HG03575 (cell line): Measurements from ENCODE around the gene CTNNA2.

Experiments used
- ATAC-seq: cut with Tn5 transposase; IDR thresholded peaks from one replicate; pipeline ENCODE4 v1.9.1; 2021; ENCODE audit not compliant: unreplicated experiment, insufficient number of reproducible peaks, low FRiP score; ENCODE audit errors: extremely low read depth

CTNNA2 gene

DNA sequence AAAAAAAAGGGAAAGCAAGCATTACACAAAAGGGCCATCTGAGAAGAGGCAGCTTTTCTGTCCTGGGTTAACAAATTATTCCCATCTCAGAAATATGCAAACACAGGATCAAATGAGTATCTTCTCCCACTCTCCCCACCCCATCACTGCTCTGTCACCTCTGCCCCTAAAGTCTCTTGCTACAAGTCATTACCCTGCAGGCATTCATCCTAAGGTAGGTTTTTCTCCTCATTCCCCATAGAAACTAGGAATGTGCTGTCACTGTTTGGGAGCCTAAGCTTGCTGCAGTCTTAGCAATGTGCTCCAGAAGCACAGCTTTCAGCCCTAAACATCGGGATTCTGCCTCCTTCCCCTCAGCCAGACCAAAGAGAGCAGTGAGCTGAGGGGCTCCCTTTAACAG is 788.1 kb downstream of the CTNNA2 start:
- no peak for ATAC-seq

DNA sequence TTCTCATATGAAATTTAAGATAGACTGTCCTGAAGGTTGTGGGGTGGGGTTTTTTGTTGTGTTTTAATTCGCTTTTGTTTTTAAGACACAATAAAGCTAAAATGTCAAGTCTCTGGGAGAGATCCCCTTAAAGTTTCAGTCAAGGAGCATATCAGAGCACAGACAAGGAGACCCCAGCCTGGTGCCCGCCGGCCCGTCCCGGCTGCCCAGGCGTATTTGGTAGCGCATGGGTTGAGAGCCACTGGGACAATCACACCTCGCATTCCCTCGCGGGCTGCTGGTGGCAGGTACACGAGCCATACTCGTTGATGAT is 789.1 kb downstream of the CTNNA2 start:
- no peak for ATAC-seq

DNA sequence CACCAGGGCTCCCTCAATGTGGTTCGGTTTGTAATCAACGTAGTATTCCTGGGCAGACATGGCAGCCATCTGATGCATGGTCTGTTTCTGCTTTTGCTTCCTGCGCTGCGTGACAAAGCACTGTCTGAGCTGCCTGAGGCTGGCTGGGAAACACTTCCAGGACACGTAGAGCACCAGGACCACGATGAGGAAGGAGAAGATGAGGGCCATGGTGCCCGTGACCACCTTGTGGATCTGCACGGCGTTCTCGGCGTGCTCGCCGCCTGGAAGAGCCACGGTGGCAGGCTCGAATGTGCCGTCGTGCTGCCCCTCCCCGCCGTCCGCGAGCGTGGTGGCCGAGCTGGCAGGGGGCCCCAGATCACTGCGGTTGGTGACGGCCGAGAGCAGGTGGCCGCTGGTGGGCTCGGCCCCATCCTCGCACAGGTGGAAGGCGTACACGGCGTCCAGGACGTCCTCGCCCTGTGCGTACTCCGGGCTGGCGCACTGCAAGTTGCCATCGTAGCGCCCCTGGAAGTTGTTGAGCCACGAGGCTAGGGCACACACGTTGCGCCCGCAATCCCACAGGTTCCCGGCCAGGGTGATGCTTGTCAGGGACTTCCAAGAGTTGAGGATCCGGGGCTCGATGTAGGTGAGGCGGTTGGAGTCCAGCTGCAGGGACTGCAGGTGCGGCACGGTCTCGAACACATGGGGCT is 789.6 kb downstream of the CTNNA2 start:
- ATAC-seq: no peak

DNA sequence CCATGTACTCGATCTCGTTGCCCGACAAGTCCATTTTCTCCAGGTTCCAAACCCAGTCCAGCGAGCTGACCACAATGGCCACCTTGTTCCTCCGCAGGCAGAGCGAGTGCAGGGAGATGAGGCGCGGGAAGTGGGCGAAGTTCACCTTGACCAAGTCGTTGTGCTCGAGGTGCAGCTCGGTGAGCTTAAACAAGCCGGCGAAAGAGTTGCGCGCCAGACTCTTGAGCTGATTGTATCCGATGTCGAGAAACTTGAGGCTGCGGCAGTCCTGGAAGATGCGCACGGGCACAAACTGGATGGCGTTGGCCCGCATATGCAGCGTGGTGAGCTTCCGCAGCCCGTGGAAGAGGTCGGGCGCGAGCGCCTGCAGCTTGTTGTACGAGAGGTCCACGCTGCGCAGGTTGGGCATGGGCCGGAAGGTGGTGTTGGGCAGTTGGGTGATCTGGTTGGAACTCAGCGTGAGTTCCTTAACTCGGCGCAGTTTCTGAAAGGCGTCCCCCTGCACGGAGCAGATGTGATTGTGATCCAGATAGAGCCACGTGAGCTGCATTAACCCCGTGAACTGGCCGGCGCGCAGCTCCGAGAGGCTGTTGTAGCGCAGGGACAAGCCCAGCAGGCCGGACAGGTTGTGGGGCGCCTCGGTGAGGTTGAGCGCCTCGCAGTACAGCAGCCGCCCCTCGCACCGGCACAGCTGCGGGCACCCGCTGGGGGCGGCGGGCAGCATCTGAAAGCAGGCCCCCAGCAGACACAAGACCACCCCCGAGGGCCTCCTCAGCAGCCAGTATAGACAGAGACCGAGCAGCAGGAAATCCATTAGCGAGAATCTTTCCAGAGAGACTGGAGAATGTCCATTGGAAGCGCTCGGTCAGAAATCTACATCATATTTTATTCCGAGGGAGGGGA is 790.4 kb downstream of the CTNNA2 start:
- ATAC-seq: no peak

DNA sequence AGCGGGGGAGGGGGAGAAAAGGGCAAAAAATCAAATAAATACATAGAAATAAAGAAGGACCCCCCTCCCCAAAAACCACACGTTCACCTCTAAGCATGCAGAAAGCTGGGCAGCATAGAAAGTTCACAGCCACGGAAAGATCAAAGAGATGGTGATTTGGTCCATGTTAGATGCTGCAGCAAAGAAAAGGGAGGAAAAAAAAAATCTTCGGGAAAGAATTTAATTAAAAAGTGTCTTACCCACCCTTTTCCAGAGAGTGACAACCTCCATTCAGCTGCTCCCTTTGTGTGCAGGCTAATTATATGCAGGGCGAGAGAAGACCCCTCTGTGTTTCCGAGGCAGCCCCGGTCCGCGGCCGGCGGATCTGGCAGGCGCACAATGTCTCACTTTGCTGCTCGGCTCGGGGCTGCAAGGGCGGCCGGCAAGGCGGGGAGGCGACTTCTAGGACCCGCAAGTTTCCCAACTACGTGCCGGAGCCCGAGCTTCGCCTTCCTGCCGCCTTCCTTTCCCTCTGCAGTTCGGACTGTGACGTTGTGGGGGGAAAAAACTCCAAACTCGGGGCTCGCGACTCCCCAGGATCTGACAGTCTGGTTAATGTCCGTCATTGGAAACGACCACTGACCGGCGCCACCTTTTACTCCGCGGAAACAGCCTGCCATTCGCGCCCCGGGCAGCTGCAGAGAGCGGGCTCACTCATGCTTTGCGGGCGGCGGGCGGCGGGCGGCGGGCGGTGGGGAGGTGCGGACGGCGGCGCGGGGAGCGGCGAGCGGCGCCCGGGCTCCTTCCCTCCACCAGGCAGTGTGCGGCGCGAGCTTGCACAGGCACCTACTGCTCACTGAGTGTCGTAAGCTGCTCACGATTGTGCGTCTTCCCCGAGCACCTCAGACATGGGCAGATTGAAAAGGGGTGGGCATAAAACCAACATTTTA is 791.3 kb downstream of the CTNNA2 start, which contains the start of gene LRRTM1:
LRRTM1 (minus strand) TSS at position 844 of the 929 bp plus-strand sequence. CDS start 933 bp downstream, outside the sequence.
- ATAC-seq: no peak

DNA sequence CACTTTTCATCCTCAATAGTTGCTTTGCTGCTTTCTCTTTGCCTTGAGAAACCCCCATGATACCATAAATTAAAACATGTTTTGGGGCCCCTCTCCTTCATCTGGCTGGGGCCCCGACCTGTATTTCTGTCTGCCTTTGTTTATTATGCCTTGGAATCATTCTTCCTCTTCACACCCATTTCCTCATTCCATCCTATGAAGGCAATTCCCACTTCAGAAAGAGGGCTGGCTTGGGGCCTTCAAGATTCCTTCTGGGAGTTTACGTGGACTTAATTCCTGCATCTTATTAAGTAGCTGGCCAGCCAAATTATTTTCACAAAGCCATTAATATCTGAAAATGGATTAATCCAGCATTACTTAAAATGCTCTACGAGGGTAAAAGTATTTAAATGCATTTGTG is 798.5 kb downstream of the CTNNA2 start:
- ATAC-seq: no peak

DNA sequence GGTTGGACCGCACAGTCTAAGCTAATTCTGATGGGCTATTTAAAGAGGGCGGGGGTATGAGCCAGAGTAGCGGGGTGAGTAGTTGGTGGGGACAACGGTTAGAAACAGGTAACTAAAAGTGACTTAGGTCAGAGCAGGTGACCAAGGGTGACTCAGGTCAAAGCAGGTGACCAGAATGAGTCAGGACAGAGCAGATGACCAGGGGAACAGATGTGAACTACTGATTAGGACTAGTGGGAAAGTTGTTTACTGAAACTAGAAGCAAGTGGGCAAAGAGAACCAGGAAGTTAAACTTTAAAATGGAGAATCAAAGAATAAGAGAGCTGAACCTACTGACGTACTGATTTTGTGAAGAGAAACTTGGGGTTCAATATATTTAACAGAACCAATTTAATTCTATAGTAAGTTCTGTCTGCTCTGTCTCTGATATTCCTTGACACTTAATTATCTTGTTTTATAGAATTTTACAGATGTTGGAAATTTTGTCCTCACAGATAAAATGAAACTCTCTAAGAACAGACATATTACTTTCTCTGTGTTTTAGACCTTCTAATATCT is 799.5 kb downstream of the CTNNA2 start:
- no peak for ATAC-seq

DNA sequence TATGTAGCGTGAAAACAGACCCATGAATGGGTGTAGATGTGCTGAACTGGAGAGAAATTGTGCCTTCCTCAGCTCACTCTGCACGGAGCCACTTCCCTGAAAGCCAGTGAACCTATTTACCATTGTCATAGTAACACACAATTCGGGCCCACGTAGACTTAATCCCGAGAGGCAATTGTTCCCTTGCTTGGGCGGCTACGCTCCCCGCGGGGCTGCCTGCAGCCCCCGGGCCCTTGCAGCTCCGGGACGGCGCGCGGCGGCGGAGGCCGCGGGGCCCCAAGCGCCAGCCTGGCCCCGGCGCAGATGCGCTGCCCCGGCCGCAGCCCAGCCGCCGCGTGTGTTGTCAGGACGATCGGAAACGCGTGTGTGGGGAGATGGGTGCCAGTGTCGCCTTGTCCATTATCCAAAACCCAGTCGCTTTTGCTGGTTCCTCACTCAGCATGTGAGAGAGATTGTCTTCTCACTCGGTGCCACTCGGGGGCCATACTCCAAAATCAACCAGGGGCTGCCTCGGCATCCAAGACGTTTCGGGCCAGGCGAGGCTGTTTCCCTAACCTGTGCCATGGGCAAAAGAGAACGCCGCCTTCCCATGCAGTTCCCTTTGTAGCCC is 809.6 kb downstream of the CTNNA2 start:
- no peak for ATAC-seq

DNA sequence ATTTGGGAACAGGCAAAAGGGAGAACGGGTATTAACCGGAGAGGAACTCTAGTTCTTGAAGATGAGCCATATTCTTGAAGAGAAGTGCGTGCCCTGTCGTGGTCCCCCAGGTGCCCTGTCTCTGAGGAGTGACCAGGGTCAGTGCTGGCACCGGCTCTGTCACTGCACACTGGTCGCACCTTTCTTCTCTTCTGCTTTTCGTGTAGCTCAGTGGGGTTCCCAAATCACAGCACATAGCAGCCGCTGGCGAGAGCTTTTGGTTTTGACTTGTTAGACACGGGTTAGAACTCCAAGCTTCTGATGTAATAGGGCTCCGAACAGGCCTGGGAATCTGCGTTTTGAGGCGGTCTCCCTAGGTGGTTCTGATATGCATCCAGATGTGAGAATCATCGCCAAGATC is 810.1 kb downstream of the CTNNA2 start:
- no peak for ATAC-seq

DNA sequence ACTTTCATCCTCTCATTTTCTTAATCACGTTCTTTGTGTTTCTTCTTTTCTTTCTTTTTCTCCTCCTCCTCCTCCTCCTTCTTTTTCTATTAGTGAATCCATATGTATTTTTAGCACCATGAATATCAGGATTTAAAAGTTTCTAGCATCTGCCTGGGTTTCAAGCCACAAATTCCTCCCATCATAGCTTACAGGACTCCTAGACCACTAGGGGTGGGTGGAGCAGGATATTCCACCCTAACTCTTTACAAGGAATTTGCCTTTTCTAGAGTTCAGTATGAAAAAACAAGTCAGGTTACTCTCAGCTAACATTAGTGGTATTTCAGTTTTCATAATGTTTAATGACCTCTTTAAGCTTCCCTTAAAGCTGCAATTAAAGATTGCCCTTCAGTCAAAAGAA is 810.8 kb downstream of the CTNNA2 start:
- ATAC-seq: no peak

DNA sequence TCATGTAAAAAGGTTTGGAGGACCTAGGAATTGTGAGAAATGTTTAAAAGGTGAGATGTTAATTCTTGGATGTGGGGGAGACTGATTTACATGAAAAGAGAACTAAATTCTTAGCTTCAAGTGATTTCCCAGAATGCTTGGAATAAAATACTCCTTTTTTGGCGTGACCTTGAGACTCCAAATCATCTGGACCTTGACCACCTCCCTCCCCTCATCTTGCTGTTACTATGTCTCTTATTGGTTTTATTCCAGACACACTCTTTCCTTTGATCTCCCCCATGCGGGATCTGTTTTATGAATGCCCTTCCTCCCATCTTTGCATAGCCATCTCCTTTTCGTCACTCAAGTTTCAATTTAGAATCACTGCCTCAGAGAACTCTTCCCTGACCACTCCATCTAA is 811.7 kb downstream of the CTNNA2 start:
- no peak for ATAC-seq

DNA sequence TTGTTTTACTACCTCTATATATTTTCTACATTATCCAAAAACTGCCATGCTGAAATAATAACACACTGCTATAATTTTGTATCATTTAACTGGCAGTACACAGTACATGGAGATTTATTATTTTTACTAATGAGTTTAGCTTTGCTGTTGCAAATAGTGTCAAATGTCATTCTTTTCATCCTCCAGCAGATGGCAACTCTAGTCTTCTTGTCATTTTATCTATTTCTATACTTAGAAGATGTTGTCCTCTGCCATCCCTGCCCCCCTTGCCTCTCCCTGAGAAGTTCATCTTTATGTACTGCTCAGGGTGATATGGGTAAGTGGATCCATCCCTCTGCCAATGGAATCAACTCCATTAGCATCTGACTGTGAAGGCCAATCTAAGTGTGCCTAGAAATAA is 813.4 kb downstream of the CTNNA2 start:
- ATAC-seq: no peak

DNA sequence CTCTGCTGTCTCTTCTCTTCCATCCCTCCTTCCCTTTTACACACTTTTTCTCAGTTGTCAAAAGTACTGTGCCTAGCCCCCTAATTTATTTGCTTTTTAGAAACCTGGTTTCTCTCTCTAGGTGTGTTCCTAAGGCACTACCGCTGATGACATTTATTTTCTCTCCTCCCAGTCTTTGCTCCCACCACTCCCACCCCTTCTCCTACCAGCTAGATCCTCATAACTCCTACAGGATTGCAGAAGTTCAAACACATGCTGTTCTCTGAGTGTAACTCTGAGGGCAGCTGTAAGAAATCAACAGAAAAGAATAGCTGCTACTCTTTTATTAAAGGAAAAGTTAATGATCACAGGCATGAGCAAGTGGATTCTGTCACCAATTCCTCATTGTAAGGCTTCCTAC is 814.0 kb downstream of the CTNNA2 start:
- ATAC-seq: no peak

DNA sequence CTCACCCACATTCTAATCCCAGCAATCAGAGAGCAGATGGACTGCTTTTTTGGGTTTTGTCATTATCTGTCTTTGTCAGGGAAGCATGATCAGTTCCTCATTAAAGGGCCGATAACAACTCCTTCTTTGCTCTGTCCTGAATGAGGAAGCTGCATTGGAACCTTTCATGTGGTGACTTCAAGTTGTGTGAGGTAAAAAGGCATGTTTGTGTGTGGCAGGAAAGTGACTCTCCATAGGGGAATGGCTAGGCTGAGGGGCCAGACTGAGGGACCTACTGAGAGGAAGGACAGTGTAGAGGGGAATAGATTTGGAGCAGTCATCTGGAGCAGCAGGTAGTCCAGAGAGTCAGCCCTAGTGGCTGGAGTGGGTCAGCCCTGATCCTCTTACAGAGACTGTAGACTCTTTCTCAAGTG is 815.3 kb downstream of the CTNNA2 start:
- ATAC-seq: no peak

DNA sequence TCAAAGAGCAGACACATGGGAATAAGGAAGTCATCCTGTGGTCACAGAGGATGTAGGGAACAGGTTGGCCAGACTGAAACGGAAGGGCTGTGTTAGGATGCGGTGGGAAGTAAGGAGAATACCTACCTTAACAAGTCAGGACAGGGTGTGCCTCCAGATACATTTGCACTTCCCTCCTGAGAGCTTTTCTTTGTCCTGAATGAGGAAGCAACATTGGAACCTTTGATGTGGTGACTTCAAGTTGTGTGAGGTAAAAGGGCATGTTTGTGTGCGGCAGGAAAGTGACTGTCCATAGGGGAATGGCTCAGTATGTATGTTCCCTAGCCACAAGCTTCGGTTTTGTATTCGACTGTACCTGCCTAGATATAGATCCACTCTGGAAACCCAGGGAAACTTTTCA is 816.6 kb downstream of the CTNNA2 start:
- ATAC-seq: no peak

DNA sequence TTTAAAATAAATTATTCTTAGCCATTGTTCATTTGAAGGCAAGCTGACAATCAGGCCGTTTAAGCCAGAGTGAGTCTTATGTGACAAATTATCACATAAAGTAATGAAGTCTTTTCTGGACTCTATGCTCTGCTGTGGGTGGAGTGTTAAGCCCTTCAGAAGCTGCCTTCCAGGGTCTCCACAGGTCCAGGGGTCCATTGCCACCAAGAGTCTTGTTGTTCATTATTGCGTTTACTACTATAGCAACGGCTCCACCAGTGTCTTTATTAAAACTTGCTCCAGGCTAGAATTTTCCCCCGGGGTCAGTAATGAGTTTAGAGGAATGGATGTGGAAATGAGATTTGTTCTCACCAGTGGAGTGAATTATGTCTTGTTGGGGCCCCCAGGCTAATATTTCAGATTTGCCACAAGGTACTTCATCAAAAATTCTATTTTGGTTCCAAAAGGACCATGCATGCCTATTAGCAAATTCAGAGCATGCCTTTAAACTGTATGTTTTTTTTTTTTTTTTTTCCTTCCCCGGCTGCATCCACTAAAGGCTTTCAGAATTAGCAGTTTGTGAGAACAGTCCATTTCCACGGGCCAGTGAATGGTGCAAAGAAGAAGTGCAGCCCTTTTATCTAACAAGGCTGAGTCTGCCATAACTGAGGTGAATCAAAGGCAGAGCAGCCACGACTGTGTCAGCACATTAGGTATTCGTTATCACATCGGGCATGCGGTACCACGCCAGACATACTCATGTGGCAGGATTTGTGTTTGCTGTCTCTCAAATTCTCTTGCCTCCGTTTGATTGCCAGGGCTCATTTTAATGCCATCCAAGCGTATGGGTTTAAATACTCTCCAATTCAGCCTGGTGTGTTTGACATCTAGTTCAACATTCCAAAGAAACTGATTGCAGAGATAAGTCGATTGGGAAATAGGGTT is 817.9 kb downstream of the CTNNA2 start:
- ATAC-seq: no peak

DNA sequence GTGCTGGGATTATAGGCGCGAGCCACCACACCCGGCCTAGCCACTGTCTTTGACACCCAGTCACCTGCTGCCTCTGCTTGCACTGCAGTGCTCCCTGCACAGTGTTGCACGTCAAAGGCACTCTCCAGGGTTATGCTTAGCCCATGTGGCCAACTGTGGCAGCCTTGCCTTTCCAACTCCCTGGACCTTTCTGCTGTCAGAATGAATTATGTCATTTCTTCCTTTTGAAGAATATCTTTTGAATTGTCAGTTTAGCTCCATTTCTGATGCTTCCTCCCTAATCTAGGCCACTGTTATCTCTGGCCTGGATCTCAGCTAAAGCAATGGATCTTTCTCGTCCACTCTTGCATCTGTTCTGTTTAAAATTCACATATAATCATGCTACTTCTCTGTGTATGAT is 821.0 kb downstream of the CTNNA2 start:
- no peak for ATAC-seq

DNA sequence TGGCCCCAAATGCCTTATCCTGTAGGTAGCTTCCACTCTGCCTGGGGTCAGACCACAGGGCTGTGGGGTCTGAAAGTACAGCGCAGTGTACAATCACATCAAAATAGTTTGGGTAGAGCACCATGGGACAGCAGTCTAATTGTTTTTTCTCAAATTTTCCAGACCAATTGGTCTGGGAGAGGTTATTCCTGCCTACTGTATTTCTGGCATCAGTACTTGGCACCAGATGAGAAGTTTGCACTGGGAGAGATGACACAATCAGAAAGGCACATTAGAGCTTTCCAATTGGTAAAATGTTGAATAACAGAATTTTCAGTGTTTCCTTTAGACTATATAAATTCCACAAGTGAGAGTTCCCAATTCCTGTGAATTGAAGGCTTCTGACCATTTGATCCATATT is 822.6 kb downstream of the CTNNA2 start:
- ATAC-seq: no peak
